Fibroblast of lung (primary cell): ENCODE data around the gene AMBN. TPM values are rescaled to one million over a fixed set of nuclear protein-coding genes. Genes with fewer than 3 reads are reported as not detected.

ENCODE experiments used
- DNase-seq, 2 donors: peaks; one replicate each; pipeline versions ENCODE4 v3.0.0 to v3.0.0-alpha.2; 2010; ENCODE audit warnings: low read depth in 2 of 2
- H2AFZ ChIP-seq: 2 replicates; pipeline ENCODE4 v1.5.1; 2012; ENCODE audit warnings: low read length, control low read depth, inconsistent platforms
- H3K27ac ChIP-seq: 2 replicates; pipeline ENCODE4 v1.5.1; 2011; ENCODE audit warnings: low read length, control low read depth; ENCODE audit not compliant: insufficient read depth
- H3K27me3 ChIP-seq: 2 replicates; pipeline ENCODE4 v1.5.1; 2011; ENCODE audit warnings: mild to moderate bottlenecking, low read length; ENCODE audit not compliant: control insufficient read depth, insufficient read depth
- H3K36me3 ChIP-seq: 2 replicates; pipeline ENCODE4 v1.5.1; 2011; ENCODE audit warnings: low read length; ENCODE audit not compliant: control insufficient read depth, insufficient read depth
- H3K4me1 ChIP-seq: 2 replicates; pipeline ENCODE4 v1.5.1; 2011; ENCODE audit warnings: low read length; ENCODE audit not compliant: control insufficient read depth, insufficient read depth; ENCODE audit errors: extremely low read depth
- H3K4me2 ChIP-seq: 2 replicates; pipeline ENCODE4 v1.5.1; 2011; ENCODE audit warnings: low read length, control low read depth; ENCODE audit not compliant: insufficient read depth; ENCODE audit errors: extremely low read depth
- H3K4me3 ChIP-seq, 4 experiments: fragments of 200-600 bp in 1 of 4; sonication (generic) in 1 of 4; replicated peaks in 1 of 4; 2 replicates each; pipeline ENCODE4 v1.5.1; 2011 to 2016; ENCODE audit warnings: low read length in 4 of 4, low read depth in 3 of 4, mild to moderate bottlenecking in 3 of 4, control low read depth in 2 of 4, inconsistent platforms in 1 of 4, mixed read lengths in 1 of 4; ENCODE audit not compliant: insufficient read depth in 1 of 4; ENCODE audit errors: control extremely low read depth in 1 of 4
- H3K79me2 ChIP-seq: 2 replicates; pipeline ENCODE4 v1.5.1; 2012; ENCODE audit warnings: mild to moderate bottlenecking, low read length, inconsistent platforms; ENCODE audit not compliant: control insufficient read depth, insufficient read depth
- H3K9ac ChIP-seq: 2 replicates; pipeline ENCODE4 v1.5.1; 2011; ENCODE audit warnings: mild to moderate bottlenecking, low read length, control low read depth; ENCODE audit not compliant: insufficient read depth
- H3K9me3 ChIP-seq: 2 replicates; pipeline ENCODE4 v1.5.1; 2012; ENCODE audit warnings: low read depth, low read length; ENCODE audit not compliant: control insufficient read depth, insufficient read depth
- H4K20me1 ChIP-seq: 2 replicates; pipeline ENCODE4 v1.5.1; 2011; ENCODE audit warnings: low read length; ENCODE audit not compliant: control insufficient read depth, insufficient read depth; ENCODE audit errors: extremely low read depth
- CTCF ChIP-seq, 2 donors: IDR thresholded peaks in 1 of 2; conservative IDR thresholded peaks in 1 of 2; 1 replicate in 1 of 2; 2 replicates in 1 of 2; pipeline ENCODE4 v1.5.1; 2011 to 2012; ENCODE audit warnings: low read length in 2 of 2, control low read depth in 1 of 2, inconsistent platforms in 1 of 2, low read depth in 1 of 2, mild to moderate bottlenecking in 1 of 2
- EZH2 ChIP-seq: IDR thresholded peaks from 2 replicates; pipeline ENCODE4 v1.5.1; 2012; ENCODE audit warnings: low read length, control low read depth, mild to moderate bottlenecking; ENCODE audit errors: missing control alignments
- polyA plus RNA-seq, 2 donors: library from polyadenylated mRNA; depleted of rRNA in 1 of 2; stranded (reverse) in 1 of 2; unstranded in 1 of 2; fragments of >200 nt; gene quantifications; 2 replicates each; pipeline ENCODE4 v1.2.1, GENCODE V29; 2011 to 2012; ENCODE audit warnings: missing spikeins in 1 of 2
- total RNA-seq: library from RNA; depleted of rRNA; stranded (reverse); fragments of >200 nt; gene quantifications from 2 replicates; pipeline ENCODE4 v1.2.1, GENCODE V29; 2014

AMBN gene
- total and polyA plus RNA-seq, 2 donors (not counting 1 experiment from before 2014, with no cell fraction given), result not detected

- H3K4me2 ChIP-seq, result no peak overlapping the region
- no peaks in the 10 kb centered on the region for H3K9me3 ChIP-seq
- H3K9ac ChIP-seq, result no peak overlapping the region
- no peaks in the 10 kb centered on the region for H4K20me1 ChIP-seq
- TF ChIP-seq CTCF (conservative IDR thresholded peaks at IDR 0.05 in 1 of 2, IDR thresholded peaks at IDR 0.05 in 1 of 2; ENCODE audit: low read depth in 1 of 2, low read length in 2 of 2) (no peak), EZH2 (no peak)
- no peaks in the 10 kb centered on the region for H3K36me3 ChIP-seq
- H3K4me1 ChIP-seq, result no peaks in the 10 kb centered on the region
- no peaks in the 10 kb centered on the region for H3K27me3 ChIP-seq
- no peak overlapping the region for H3K27ac ChIP-seq
- no peaks in the 10 kb centered on the region for H3K79me2 ChIP-seq
- no peak overlapping the region for H3K4me3 ChIP-seq
- no peak overlapping the region for H2AFZ ChIP-seq
- no peak for DNase-seq
Measured at GRCh38 chr4:70586841-70587240, 5.2 kb upstream of the AMBN start.

GRCh38 chr4:70589785-70590184 is 2.3 kb upstream of the AMBN start:
- H3K79me2 ChIP-seq, result no peaks in the 10 kb centered on the region

GRCh38 chr4:70594196-70594595 is 2.1 kb downstream of the AMBN start:
- Histone ChIP-seq H4K20me1 (no peaks in the 10 kb centered on the region), H3K27me3 (no peaks in the 10 kb centered on the region), H3K9me3 (no peaks in the 10 kb centered on the region), H3K4me3 (no peak overlapping the region), H3K27ac (no peak overlapping the region), H3K4me2 (no peak overlapping the region), H2AFZ (no peak overlapping the region), H3K79me2 (no peaks in the 10 kb centered on the region), H3K9ac (no peak overlapping the region), H3K4me1 (no peaks in the 10 kb centered on the region), H3K36me3 (no peaks in the 10 kb centered on the region)
- TF ChIP-seq EZH2 (no peak), CTCF (conservative IDR thresholded peaks at IDR 0.05 in 1 of 2, IDR thresholded peaks at IDR 0.05 in 1 of 2; ENCODE audit: low read depth in 1 of 2, low read length in 2 of 2) (no peak)
- DNase-seq, result no peak

More at GRCh38 chr4:70589785-70590184, 2.3 kb upstream of the AMBN start:
- no peaks in the 10 kb centered on the region for H3K4me1 ChIP-seq
- H3K36me3 ChIP-seq, result no peaks in the 10 kb centered on the region
- H4K20me1 ChIP-seq, result no peaks in the 10 kb centered on the region
- no peak overlapping the region for H3K4me3 ChIP-seq
- H3K9ac ChIP-seq, result no peak overlapping the region
- no peak overlapping the region for H3K27ac ChIP-seq
- H2AFZ ChIP-seq, result no peak overlapping the region
- no peaks in the 10 kb centered on the region for H3K9me3 ChIP-seq
- TF ChIP-seq CTCF (conservative IDR thresholded peaks at IDR 0.05 in 1 of 2, IDR thresholded peaks at IDR 0.05 in 1 of 2; ENCODE audit: low read depth in 1 of 2, low read length in 2 of 2) (no peak), EZH2 (no peak)
- H3K27me3 ChIP-seq, result no peaks in the 10 kb centered on the region
- no peak for DNase-seq
- no peak overlapping the region for H3K4me2 ChIP-seq
